ENCODE measurements around the gene ATG4B. TPM values are rescaled to one million over a fixed set of nuclear protein-coding genes. Genes with fewer than 3 reads are reported as not detected.

The ATG4B gene
- total RNA-seq, 2 donors from 2014 or later: 126 to 166 TPM

- H3K27me3 Mint-ChIP-seq (ENCODE audit: insufficient read depth): no peaks in the 10 kb centered on the region
- peak overlapping the region; percentile 77 for H3K4me3 Mint-ChIP-seq
- no peak overlapping the region for H3K27ac Mint-ChIP-seq
- H3K9me3 Mint-ChIP-seq: peaks cover 6% of the 10 kb centered on the region
- peaks cover 27% of the 10 kb centered on the region for H3K36me3 Mint-ChIP-seq (ENCODE audit: low read depth)
- peak; percentile 65 for DNase-seq
- H3K4me1 Mint-ChIP-seq: peaks cover 28% of the 10 kb centered on the region
- H3K36me3 ChIP-seq (ENCODE audit: control insufficient read depth, insufficient read depth, low read length): peaks cover 17% of the 10 kb centered on the region
- H3K4me3 ChIP-seq (ENCODE audit: low read length): peak overlapping the region; percentile 83
- no peaks in the 10 kb centered on the region for H3K27me3 ChIP-seq (ENCODE audit: control insufficient read depth, insufficient read depth, low read length, poor library complexity, severe bottlenecking)
- H3K4me1 ChIP-seq (ENCODE audit: control insufficient read depth, insufficient read depth, low read length): no peaks in the 10 kb centered on the region
- TF ChIP-seq CTCF (conservative IDR thresholded peaks at IDR 0.05): no peak
- WGBS, 2 experiments (ENCODE audit: insufficient coverage in 1 of 2, insufficient read length in 1 of 2): 96 to 100% methylated on average over 1 to 7 of the region's 7 CpGs
- H3K9ac ChIP-seq (ENCODE audit: extremely low read depth, low read length, poor library complexity, severe bottlenecking): no peak overlapping the region
- H3K9me3 ChIP-seq (ENCODE audit: control insufficient read depth, low read length): peaks cover 15% of the 10 kb centered on the region
- no peak overlapping the region for H3K27ac ChIP-seq (ENCODE audit: low read depth, low read length)
Measured at GRCh38 chr2:241639385-241639784, 1.9 kb downstream of the ATG4B start.

GRCh38 chr2:241640165-241640795 lies 2.8 kb downstream of the ATG4B start:
- H3K27ac Mint-ChIP-seq: no peak overlapping the region
- Histone ChIP-seq H3K27me3 (ENCODE audit: control insufficient read depth, insufficient read depth, low read length, poor library complexity, severe bottlenecking) (no peaks in the 10 kb centered on the region), H3K27ac (ENCODE audit: low read depth, low read length) (no peak overlapping the region), H3K9me3 (ENCODE audit: control insufficient read depth, low read length) (peaks cover 15% of the 10 kb centered on the region), H3K4me1 (ENCODE audit: control insufficient read depth, insufficient read depth, low read length) (no peaks in the 10 kb centered on the region), H3K4me3 (ENCODE audit: low read length) (peak overlapping the region; percentile 69), H3K36me3 (ENCODE audit: control insufficient read depth, insufficient read depth, low read length) (peaks cover 17% of the 10 kb centered on the region), H3K9ac (ENCODE audit: extremely low read depth, low read length, poor library complexity, severe bottlenecking) (no peak overlapping the region)
- H3K4me1 Mint-ChIP-seq: peaks cover 28% of the 10 kb centered on the region
- H3K4me3 Mint-ChIP-seq: no peak overlapping the region
- TF ChIP-seq CTCF (conservative IDR thresholded peaks at IDR 0.05): no peak
- DNase-seq: no peak
- H3K9me3 Mint-ChIP-seq: peaks cover 6% of the 10 kb centered on the region
- peaks cover 34% of the 10 kb centered on the region for H3K36me3 Mint-ChIP-seq (ENCODE audit: low read depth)
- H3K27me3 Mint-ChIP-seq (ENCODE audit: insufficient read depth): no peaks in the 10 kb centered on the region
- 93 to 94% methylated on average over 8 of the region's 8 CpGs for WGBS, 2 experiments (ENCODE audit: insufficient coverage in 1 of 2, insufficient read length in 1 of 2)

- Mint-ChIP-seq H3K4me1 (peaks cover 23% of the 10 kb centered on the region), H3K36me3 (ENCODE audit: low read depth) (peaks cover 38% of the 10 kb centered on the region), H3K27me3 (ENCODE audit: insufficient read depth) (no peaks in the 10 kb centered on the region), H3K27ac (peak overlapping the region; percentile 67), H3K4me3 (no peak overlapping the region), H3K9me3 (peaks cover 6% of the 10 kb centered on the region)
- no peaks in the 10 kb centered on the region for H3K27me3 ChIP-seq (ENCODE audit: control insufficient read depth, insufficient read depth, low read length, poor library complexity, severe bottlenecking)
- H3K9me3 ChIP-seq (ENCODE audit: control insufficient read depth, low read length): peaks cover 15% of the 10 kb centered on the region
- no peak for TF ChIP-seq CTCF (conservative IDR thresholded peaks at IDR 0.05)
- WGBS, 2 experiments (ENCODE audit: insufficient coverage in 1 of 2, insufficient read length in 1 of 2): 89% methylated on average over 2 of the region's 2 CpGs; no CpG with 5 or more reads in 1 of the 2 experiments
- H3K9ac ChIP-seq (ENCODE audit: extremely low read depth, low read length, poor library complexity, severe bottlenecking): no peak overlapping the region
- DNase-seq: no peak
- no peaks in the 10 kb centered on the region for H3K4me1 ChIP-seq (ENCODE audit: control insufficient read depth, insufficient read depth, low read length)
- H3K4me3 ChIP-seq (ENCODE audit: low read length): no peak overlapping the region
- H3K27ac ChIP-seq (ENCODE audit: low read depth, low read length): no peak overlapping the region
- peaks cover 22% of the 10 kb centered on the region for H3K36me3 ChIP-seq (ENCODE audit: control insufficient read depth, insufficient read depth, low read length)
Measured at GRCh38 chr2:241641631-241642030, 4.1 kb downstream of the ATG4B start.
